ENCODE measurements around the gene SLC26A9. TPM values are rescaled to one million over a fixed set of nuclear protein-coding genes. Genes with fewer than 3 reads are reported as not detected.

Gene SLC26A9
- total RNA-seq, 1 experiment from 2014 or later = 0.15 TPM

DNA sequence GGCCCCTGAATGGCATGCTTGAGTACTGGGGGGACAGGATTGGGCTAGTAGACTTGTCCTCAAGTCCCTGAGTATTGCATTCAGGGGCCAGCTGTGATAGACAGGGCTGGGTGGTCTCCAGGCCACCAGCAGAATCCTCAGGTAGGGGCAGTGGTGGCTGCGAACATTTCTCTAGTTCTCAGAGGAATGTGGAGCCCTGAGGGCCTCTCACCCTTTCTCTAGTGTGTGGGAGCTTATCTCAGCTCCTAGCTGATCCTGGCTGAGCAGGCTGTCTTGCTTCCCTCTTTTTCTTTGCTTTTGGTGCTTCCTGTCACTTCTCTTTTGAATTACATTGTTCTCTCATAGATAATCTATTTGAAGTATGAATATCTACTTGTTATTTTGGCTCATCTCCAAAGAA is 63.3 kb downstream of the SLC26A9 start (continued):
- TF ChIP-seq, protein P1, sequence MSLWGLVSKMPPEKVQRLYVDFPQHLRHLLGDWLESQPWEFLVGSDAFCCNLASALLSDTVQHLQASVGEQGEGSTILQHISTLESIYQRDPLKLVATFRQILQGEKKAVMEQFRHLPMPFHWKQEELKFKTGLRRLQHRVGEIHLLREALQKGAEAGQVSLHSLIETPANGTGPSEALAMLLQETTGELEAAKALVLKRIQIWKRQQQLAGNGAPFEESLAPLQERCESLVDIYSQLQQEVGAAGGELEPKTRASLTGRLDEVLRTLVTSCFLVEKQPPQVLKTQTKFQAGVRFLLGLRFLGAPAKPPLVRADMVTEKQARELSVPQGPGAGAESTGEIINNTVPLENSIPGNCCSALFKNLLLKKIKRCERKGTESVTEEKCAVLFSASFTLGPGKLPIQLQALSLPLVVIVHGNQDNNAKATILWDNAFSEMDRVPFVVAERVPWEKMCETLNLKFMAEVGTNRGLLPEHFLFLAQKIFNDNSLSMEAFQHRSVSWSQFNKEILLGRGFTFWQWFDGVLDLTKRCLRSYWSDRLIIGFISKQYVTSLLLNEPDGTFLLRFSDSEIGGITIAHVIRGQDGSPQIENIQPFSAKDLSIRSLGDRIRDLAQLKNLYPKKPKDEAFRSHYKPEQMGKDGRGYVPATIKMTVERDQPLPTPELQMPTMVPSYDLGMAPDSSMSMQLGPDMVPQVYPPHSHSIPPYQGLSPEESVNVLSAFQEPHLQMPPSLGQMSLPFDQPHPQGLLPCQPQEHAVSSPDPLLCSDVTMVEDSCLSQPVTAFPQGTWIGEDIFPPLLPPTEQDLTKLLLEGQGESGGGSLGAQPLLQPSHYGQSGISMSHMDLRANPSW (CRISPR knock-in tag; conservative IDR thresholded peaks at IDR 0.05; ENCODE audit: low read depth) = no peak
- TF ChIP-seq, protein P2, sequence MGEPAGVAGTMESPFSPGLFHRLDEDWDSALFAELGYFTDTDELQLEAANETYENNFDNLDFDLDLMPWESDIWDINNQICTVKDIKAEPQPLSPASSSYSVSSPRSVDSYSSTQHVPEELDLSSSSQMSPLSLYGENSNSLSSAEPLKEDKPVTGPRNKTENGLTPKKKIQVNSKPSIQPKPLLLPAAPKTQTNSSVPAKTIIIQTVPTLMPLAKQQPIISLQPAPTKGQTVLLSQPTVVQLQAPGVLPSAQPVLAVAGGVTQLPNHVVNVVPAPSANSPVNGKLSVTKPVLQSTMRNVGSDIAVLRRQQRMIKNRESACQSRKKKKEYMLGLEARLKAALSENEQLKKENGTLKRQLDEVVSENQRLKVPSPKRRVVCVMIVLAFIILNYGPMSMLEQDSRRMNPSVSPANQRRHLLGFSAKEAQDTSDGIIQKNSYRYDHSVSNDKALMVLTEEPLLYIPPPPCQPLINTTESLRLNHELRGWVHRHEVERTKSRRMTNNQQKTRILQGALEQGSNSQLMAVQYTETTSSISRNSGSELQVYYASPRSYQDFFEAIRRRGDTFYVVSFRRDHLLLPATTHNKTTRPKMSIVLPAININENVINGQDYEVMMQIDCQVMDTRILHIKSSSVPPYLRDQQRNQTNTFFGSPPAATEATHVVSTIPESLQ (CRISPR knock-in tag; IDR thresholded peaks at IDR 0.05) = no peak

DNA sequence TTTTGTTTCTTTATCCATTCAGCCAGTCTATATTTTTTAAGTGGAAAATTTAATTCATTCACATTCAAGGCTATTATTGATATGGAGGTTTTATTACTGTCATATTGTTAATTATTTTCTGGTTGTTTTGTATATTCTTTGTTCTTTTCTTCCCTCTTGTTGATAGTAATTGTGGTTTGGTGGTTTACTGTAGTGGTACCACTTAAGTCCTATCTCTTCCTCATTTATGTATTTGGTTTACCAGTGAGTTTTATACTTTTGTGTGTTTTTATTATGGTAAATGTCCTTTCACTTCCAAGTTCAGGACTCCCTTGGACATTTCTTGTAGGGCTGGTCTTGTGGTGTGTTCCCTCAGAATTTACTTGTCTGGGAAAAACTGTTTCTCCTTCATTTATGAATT is 65.2 kb downstream of the SLC26A9 start:
- H3K4me1 Mint-ChIP-seq = no peaks in the 10 kb centered on the region
- no peak for ATAC-seq
- H3K36me3 Mint-ChIP-seq = no peaks in the 10 kb centered on the region
- no peak overlapping the region for H3K4me3 Mint-ChIP-seq
- peaks cover 8% of the 10 kb centered on the region for H3K27me3 Mint-ChIP-seq (ENCODE audit: low read depth)
- DNase-seq (ENCODE audit: low spot score) = no peak
- H3K9me3 Mint-ChIP-seq = peaks cover 8% of the 10 kb centered on the region
- H3K27ac Mint-ChIP-seq = no peak overlapping the region
- ChIA-PET CTCF (no interaction called here), POLR2A (no interaction called here)
- TF ChIP-seq ATF1 (CRISPR knock-in tag; IDR thresholded peaks at IDR 0.05) (no peak), ZNF219 (CRISPR knock-in tag; IDR thresholded peaks at IDR 0.05; ENCODE audit: borderline replicate concordance) (no peak), GABPB1 (CRISPR knock-in tag; IDR thresholded peaks at IDR 0.05) (no peak), GRHL2 (CRISPR knock-in tag; IDR thresholded peaks at IDR 0.05; ENCODE audit: insufficient replicate concordance, severe bottlenecking) (no peak), ZNF232 (CRISPR knock-in tag; IDR thresholded peaks at IDR 0.05) (no peak), SMAD3 (CRISPR knock-in tag; IDR thresholded peaks at IDR 0.05; ENCODE audit: borderline replicate concordance) (no peak), ZBTB21 (CRISPR knock-in tag; IDR thresholded peaks at IDR 0.05; ENCODE audit: borderline replicate concordance) (no peak), RELA (CRISPR knock-in tag; IDR thresholded peaks at IDR 0.05; ENCODE audit: borderline replicate concordance) (no peak), ELF4 (CRISPR knock-in tag; IDR thresholded peaks at IDR 0.05; ENCODE audit: low read depth) (no peak), CREB1 (CRISPR knock-in tag; IDR thresholded peaks at IDR 0.05) (no peak), SOX15 (CRISPR knock-in tag; IDR thresholded peaks at IDR 0.05) (no peak)
- TF ChIP-seq, protein P3, sequence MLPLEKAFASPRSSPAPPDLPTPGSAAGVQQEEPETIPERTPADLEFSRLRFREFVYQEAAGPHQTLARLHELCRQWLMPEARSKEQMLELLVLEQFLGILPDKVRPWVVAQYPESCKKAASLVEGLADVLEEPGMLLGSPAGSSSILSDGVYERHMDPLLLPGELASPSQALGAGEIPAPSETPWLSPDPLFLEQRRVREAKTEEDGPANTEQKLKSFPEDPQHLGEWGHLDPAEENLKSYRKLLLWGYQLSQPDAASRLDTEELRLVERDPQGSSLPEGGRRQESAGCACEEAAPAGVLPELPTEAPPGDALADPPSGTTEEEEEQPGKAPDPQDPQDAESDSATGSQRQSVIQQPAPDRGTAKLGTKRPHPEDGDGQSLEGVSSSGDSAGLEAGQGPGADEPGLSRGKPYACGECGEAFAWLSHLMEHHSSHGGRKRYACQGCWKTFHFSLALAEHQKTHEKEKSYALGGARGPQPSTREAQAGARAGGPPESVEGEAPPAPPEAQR (CRISPR knock-in tag; IDR thresholded peaks at IDR 0.05) = no peak
- TF ChIP-seq, protein P4, sequence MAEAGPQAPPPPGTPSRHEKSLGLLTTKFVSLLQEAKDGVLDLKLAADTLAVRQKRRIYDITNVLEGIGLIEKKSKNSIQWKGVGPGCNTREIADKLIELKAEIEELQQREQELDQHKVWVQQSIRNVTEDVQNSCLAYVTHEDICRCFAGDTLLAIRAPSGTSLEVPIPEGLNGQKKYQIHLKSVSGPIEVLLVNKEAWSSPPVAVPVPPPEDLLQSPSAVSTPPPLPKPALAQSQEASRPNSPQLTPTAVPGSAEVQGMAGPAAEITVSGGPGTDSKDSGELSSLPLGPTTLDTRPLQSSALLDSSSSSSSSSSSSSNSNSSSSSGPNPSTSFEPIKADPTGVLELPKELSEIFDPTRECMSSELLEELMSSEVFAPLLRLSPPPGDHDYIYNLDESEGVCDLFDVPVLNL (CRISPR knock-in tag; IDR thresholded peaks at IDR 0.05; ENCODE audit: borderline replicate concordance, low read depth) = no peak
- TF ChIP-seq, protein P5, sequence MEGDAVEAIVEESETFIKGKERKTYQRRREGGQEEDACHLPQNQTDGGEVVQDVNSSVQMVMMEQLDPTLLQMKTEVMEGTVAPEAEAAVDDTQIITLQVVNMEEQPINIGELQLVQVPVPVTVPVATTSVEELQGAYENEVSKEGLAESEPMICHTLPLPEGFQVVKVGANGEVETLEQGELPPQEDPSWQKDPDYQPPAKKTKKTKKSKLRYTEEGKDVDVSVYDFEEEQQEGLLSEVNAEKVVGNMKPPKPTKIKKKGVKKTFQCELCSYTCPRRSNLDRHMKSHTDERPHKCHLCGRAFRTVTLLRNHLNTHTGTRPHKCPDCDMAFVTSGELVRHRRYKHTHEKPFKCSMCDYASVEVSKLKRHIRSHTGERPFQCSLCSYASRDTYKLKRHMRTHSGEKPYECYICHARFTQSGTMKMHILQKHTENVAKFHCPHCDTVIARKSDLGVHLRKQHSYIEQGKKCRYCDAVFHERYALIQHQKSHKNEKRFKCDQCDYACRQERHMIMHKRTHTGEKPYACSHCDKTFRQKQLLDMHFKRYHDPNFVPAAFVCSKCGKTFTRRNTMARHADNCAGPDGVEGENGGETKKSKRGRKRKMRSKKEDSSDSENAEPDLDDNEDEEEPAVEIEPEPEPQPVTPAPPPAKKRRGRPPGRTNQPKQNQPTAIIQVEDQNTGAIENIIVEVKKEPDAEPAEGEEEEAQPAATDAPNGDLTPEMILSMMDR (IDR thresholded peaks at IDR 0.05) = no peak
- TF ChIP-seq, protein P6, sequence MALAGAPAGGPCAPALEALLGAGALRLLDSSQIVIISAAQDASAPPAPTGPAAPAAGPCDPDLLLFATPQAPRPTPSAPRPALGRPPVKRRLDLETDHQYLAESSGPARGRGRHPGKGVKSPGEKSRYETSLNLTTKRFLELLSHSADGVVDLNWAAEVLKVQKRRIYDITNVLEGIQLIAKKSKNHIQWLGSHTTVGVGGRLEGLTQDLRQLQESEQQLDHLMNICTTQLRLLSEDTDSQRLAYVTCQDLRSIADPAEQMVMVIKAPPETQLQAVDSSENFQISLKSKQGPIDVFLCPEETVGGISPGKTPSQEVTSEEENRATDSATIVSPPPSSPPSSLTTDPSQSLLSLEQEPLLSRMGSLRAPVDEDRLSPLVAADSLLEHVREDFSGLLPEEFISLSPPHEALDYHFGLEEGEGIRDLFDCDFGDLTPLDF (CRISPR knock-in tag; IDR thresholded peaks at IDR 0.05) = no peak
- TF ChIP-seq, protein P7, sequence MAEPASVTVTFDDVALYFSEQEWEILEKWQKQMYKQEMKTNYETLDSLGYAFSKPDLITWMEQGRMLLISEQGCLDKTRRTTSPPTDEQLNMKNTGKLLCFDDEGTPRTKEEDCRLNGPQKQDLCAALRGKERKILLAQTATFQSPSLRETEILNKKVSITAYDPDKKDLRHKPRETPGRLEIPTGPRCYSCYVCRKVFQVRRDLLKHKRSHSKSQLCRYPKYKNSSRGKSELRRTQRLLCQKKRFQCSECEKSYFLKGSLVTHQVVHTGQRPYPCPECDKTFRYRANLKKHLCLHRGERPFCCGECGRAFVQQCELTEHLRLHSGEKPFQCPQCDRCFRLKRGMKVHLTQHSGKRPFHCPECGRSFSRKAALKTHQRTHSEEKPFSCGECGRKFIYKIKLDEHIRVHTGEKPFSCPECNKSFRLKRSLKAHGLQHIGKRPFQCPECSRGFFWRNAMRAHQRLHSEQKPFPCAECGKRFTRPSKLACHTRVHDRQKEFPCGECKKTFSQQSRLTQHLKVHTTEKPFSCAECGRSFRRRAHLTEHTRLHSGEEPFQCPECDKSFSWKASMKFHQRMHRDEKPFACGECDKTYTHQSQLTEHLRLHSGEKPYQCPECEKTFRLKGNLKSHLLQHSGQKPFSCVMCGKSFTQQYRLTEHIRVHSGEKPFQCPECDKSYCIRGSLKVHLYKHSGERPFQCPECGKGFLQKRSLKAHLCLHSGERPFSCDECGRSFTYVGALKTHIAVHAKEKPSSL (CRISPR knock-in tag; conservative IDR thresholded peaks at IDR 0.05) = no peak
- TF ChIP-seq, protein P8, sequence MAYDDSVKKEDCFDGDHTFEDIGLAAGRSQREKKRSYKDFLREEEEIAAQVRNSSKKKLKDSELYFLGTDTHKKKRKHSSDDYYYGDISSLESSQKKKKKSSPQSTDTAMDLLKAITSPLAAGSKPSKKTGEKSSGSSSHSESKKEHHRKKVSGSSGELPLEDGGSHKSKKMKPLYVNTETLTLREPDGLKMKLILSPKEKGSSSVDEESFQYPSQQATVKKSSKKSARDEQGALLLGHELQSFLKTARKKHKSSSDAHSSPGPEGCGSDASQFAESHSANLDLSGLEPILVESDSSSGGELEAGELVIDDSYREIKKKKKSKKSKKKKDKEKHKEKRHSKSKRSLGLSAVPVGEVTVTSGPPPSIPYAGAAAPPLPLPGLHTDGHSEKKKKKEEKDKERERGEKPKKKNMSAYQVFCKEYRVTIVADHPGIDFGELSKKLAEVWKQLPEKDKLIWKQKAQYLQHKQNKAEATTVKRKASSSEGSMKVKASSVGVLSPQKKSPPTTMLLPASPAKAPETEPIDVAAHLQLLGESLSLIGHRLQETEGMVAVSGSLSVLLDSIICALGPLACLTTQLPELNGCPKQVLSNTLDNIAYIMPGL (CRISPR knock-in tag; IDR thresholded peaks at IDR 0.05) = no peak
- TF ChIP-seq, protein P9, sequence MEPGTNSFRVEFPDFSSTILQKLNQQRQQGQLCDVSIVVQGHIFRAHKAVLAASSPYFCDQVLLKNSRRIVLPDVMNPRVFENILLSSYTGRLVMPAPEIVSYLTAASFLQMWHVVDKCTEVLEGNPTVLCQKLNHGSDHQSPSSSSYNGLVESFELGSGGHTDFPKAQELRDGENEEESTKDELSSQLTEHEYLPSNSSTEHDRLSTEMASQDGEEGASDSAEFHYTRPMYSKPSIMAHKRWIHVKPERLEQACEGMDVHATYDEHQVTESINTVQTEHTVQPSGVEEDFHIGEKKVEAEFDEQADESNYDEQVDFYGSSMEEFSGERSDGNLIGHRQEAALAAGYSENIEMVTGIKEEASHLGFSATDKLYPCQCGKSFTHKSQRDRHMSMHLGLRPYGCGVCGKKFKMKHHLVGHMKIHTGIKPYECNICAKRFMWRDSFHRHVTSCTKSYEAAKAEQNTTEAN (CRISPR knock-in tag; IDR thresholded peaks at IDR 0.05) = no peak
